GM18909 (cell line): Measurements from ENCODE around the gene QRFP.
"Not testable (repeated sequence)": the region's sequence is repeated elsewhere in the genome, so short reads cannot be mapped to it uniquely, and the experiment has no call there.

Experiments
- ATAC-seq: cut with Tn5 transposase; IDR thresholded peaks from one replicate; pipeline ENCODE4 v1.9.1; 2021; ENCODE audit warnings: mild to moderate bottlenecking; ENCODE audit not compliant: unreplicated experiment, poor library complexity

The QRFP gene

GRCh38 chr9:130858739-130859705 is 37.6 kb downstream of the QRFP start:
- no peak for ATAC-seq

GRCh38 chr9:130857864-130858738 is 38.5 kb downstream of the QRFP start:
- ATAC-seq, result no peak

GRCh38 chr9:130856474-130856873 is 40.1 kb downstream of the QRFP start:
- ATAC-seq, result no peak

- no peak for ATAC-seq
Measured at GRCh38 chr9:130854835-130855234, 41.8 kb downstream of the QRFP start.

GRCh38 chr9:130854092-130854491 is 42.5 kb downstream of the QRFP start:
- no peak for ATAC-seq

- no peak for ATAC-seq
Measured at GRCh38 chr9:130852801-130853200, 43.8 kb downstream of the QRFP start.

- ATAC-seq, result no peak
Measured at GRCh38 chr9:130849356-130849755, 47.3 kb downstream of the QRFP start.

- not testable (repeated sequence) for ATAC-seq
Measured at GRCh38 chr9:130848514-130848913, 48.1 kb downstream of the QRFP start.

- no peak for ATAC-seq
Measured at GRCh38 chr9:130847306-130848217, 49.0 kb downstream of the QRFP start.

GRCh38 chr9:130846487-130847305 is 49.9 kb downstream of the QRFP start:
- no peak for ATAC-seq

- ATAC-seq, result no peak
Measured at GRCh38 chr9:130845901-130846481, 50.6 kb downstream of the QRFP start.

GRCh38 chr9:130845254-130845653 is 51.4 kb downstream of the QRFP start:
- no peak for ATAC-seq

- no peak for ATAC-seq
Measured at GRCh38 chr9:130844044-130844451, 52.6 kb downstream of the QRFP start.

- no peak for ATAC-seq
Measured at GRCh38 chr9:130843049-130843908, 53.3 kb downstream of the QRFP start.
